Neural progenitor cell (in vitro differentiated cells): Measurements from ENCODE around the gene FLCN. TPM values are rescaled to one million over a fixed set of nuclear protein-coding genes. Genes with fewer than 3 reads are reported as not detected.

Experiments used
- DNase-seq: peaks from one replicate; pipeline ENCODE4 v3.0.0-alpha.2; 2016; ENCODE audit warnings: low spot score
- H2AFZ ChIP-seq: fragments of 200-600 bp; sonication (generic); replicated peaks from 2 replicates; pipeline ENCODE4 v1.6.1; 2016; ENCODE audit warnings: antibody characterized with exemption
- H3F3A ChIP-seq: fragments of 200-600 bp; sonication (generic); 2 replicates; pipeline ENCODE4 v1.6.1; 2016; ENCODE audit warnings: antibody characterized with exemption, low read depth
- H3K27ac ChIP-seq: fragments of 200-600 bp; sonication (generic); 2 replicates; pipeline ENCODE4 v1.5.1; 2016; ENCODE audit warnings: mild to moderate bottlenecking
- H3K27me3 ChIP-seq: fragments of 200-600 bp; sonication (generic); 2 replicates; pipeline ENCODE4 v1.6.1; 2016; ENCODE audit warnings: mild to moderate bottlenecking, moderate library complexity
- H3K36me3 ChIP-seq: fragments of 200-600 bp; sonication (generic); 2 replicates; pipeline ENCODE4 v1.5.1; 2016
- H3K4me1 ChIP-seq: fragments of 200-600 bp; sonication (generic); 2 replicates; pipeline ENCODE4 v1.6.1; 2016; ENCODE audit warnings: mixed run types
- H3K4me2 ChIP-seq: fragments of 200-600 bp; sonication (generic); 2 replicates; pipeline ENCODE4 v1.6.1; 2016
- H3K4me3 ChIP-seq: fragments of 200-600 bp; sonication (generic); 2 replicates; pipeline ENCODE4 v1.5.1; 2016
- H3K79me2 ChIP-seq: fragments of 200-600 bp; sonication (generic); 2 replicates; pipeline ENCODE4 v1.6.1; 2016; ENCODE audit warnings: low read depth
- H3K9ac ChIP-seq: fragments of 200-600 bp; sonication (generic); 2 replicates; pipeline ENCODE4 v1.6.1; 2016
- H3K9me3 ChIP-seq: fragments of 200-600 bp; sonication (generic); 2 replicates; pipeline ENCODE4 v1.5.1; 2016; ENCODE audit warnings: low read depth
- H4K20me1 ChIP-seq: fragments of 200-600 bp; sonication (generic); 2 replicates; pipeline ENCODE4 v1.6.1; 2016; ENCODE audit warnings: low read depth
- H3K27ac Mint-ChIP-seq: 3 replicates; pipeline ENCODE4 v1.8.0; 2021; ENCODE audit warnings: mixed read lengths
- H3K27me3 Mint-ChIP-seq: 2 replicates; pipeline ENCODE4 v1.8.0; 2022; ENCODE audit warnings: low read depth, mild to moderate bottlenecking, inconsistent platforms, moderate library complexity, mixed read lengths; ENCODE audit not compliant: insufficient read depth
- H3K36me3 Mint-ChIP-seq: 3 replicates; pipeline ENCODE4 v1.8.0; 2021; ENCODE audit warnings: mixed read lengths
- H3K4me1 Mint-ChIP-seq: 3 replicates; pipeline ENCODE4 v1.8.0; 2021; ENCODE audit warnings: mixed read lengths
- H3K4me3 Mint-ChIP-seq: 3 replicates; pipeline ENCODE4 v1.8.0; 2021; ENCODE audit warnings: mild to moderate bottlenecking, moderate library complexity, mixed read lengths
- H3K9me3 Mint-ChIP-seq: 3 replicates; pipeline ENCODE4 v1.8.0; 2020; ENCODE audit warnings: mixed read lengths
- CTCF ChIP-seq: fragments of 200-600 bp; sonication (generic); IDR thresholded peaks from 2 replicates; pipeline ENCODE4 v1.5.1; 2017; ENCODE audit warnings: antibody characterized with exemption, mild to moderate bottlenecking
- EZH2 ChIP-seq: fragments of 200-600 bp; sonication (generic); IDR thresholded peaks from 2 replicates; pipeline ENCODE4 v1.6.1; 2017; ENCODE audit warnings: antibody characterized with exemption, mild to moderate bottlenecking, moderate library complexity
- EZH2phosphoT487 ChIP-seq: fragments of 200-600 bp; sonication (generic); IDR thresholded peaks from 2 replicates; pipeline ENCODE4 v1.6.1; 2017; ENCODE audit warnings: antibody characterized with exemption
- total RNA-seq: library from RNA; depleted of rRNA; stranded (reverse); fragments of >200 nt; gene quantifications from 2 replicates; pipeline ENCODE4 v1.2.3, GENCODE V29; 2015; ENCODE audit warnings: low replicate concordance

FLCN gene
- total RNA-seq, 1 donor from 2014 or later, result 16.3 TPM

DNA sequence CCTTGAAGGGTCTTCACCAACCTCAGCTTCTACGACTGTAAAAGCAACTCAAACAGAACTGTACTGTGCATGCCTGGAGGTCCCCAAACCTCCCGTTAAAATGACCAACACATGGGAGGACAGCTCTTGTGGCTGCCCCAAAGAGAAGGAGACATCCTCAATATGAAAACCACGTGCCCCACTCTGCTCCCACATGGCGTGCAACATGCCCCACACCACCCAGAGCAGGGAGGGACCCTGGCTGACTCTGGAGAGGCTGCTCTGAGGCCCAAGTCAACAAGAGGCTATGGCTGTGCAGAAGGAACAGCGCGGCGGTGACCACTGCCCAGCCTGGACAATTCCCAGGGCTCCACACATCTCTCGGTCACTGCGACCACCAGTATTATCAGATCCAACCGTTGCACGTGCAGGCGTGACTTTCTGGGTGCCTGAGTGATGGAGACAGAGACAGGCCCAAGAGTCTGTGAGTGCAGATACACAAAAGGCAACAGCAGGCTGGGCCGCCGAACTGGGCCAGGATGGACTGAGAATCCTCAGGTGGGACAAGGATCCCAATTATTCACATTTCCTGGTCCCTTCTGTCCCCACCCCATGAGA is 32.2 kb downstream of the FLCN start:
- Histone ChIP-seq H3K27me3 (no peaks in the 10 kb centered on the region), H4K20me1 (no peaks in the 10 kb centered on the region), H3K27ac (no peak overlapping the region), H3K9ac (no peak overlapping the region), H3K4me2 (no peak overlapping the region), H3K9me3 (no peaks in the 10 kb centered on the region), H3K36me3 (no peaks in the 10 kb centered on the region), H3K4me1 (peaks cover 7% of the 10 kb centered on the region), H3K79me2 (no peaks in the 10 kb centered on the region), H3F3A (no peaks in the 10 kb centered on the region), H3K4me3 (no peak overlapping the region), H2AFZ (no peak overlapping the region)
- Mint-ChIP-seq H3K4me1 (peaks cover 18% of the 10 kb centered on the region), H3K4me3 (no peak overlapping the region), H3K27ac (no peak overlapping the region), H3K27me3 (no peaks in the 10 kb centered on the region), H3K9me3 (no peaks in the 10 kb centered on the region), H3K36me3 (no peaks in the 10 kb centered on the region)
- no peak for DNase-seq
- TF ChIP-seq CTCF, result no peak
- TF ChIP-seq EZH2phosphoT487, result no peak
- no peak for TF ChIP-seq EZH2

DNA sequence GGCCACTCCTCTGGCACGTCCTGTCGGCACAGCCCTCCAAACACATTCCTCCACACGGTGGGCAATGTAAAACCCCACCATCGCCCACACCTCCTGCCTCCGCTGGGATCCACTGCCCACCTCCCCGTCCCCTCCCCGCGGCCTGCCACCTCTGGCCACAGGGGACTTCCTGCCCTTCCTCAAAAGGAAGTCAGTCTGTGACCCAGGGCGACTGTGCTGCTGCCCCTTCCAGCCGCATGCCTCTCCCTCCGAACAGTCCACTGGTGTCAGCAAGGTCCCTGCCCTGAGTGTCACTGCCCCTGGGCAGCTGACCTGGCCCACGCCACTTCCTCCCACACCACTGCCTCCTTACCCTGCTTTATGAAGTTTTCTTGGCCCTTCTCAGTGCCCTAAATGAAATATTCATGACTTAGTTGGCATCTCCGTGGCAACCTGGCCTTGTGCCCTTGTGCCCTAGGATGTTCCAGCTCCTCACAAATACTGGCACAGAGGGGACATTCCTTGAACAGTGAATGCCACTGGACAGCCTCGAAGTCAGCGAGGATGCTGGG is 32.9 kb downstream of the FLCN start:
- Mint-ChIP-seq H3K9me3 (no peaks in the 10 kb centered on the region), H3K4me1 (peaks cover 18% of the 10 kb centered on the region), H3K27me3 (no peaks in the 10 kb centered on the region), H3K36me3 (no peaks in the 10 kb centered on the region), H3K27ac (peak overlapping the region; percentile 8), H3K4me3 (peak overlapping the region; percentile 3)
- H4K20me1 ChIP-seq, result no peaks in the 10 kb centered on the region
- no peaks in the 10 kb centered on the region for H3F3A ChIP-seq
- no peak overlapping the region for H2AFZ ChIP-seq
- H3K9ac ChIP-seq, result no peak overlapping the region
- H3K27me3 ChIP-seq, result no peaks in the 10 kb centered on the region
- no peak for DNase-seq
- no peaks in the 10 kb centered on the region for H3K36me3 ChIP-seq
- H3K9me3 ChIP-seq, result no peaks in the 10 kb centered on the region
- H3K27ac ChIP-seq, result no peak overlapping the region
- H3K4me1 ChIP-seq, result peaks cover 7% of the 10 kb centered on the region
- no peaks in the 10 kb centered on the region for H3K79me2 ChIP-seq
- H3K4me2 ChIP-seq, result no peak overlapping the region
- H3K4me3 ChIP-seq, result no peak overlapping the region
- TF ChIP-seq EZH2phosphoT487 (no peak), EZH2 (no peak), CTCF (no peak)

GRCh38 chr17:17203173-17203730 is 33.7 kb downstream of the FLCN start:
- peaks cover 7% of the 10 kb centered on the region for H3K4me1 ChIP-seq
- H3K4me3 Mint-ChIP-seq, result no peak overlapping the region
- no peaks in the 10 kb centered on the region for H3K27me3 Mint-ChIP-seq
- no peaks in the 10 kb centered on the region for H3K27me3 ChIP-seq
- no peak overlapping the region for H2AFZ ChIP-seq
- no peaks in the 10 kb centered on the region for H3F3A ChIP-seq
- no peaks in the 10 kb centered on the region for H3K9me3 ChIP-seq
- peaks cover 18% of the 10 kb centered on the region for H3K4me1 Mint-ChIP-seq
- no peaks in the 10 kb centered on the region for H3K9me3 Mint-ChIP-seq
- H3K36me3 ChIP-seq, result no peaks in the 10 kb centered on the region
- H3K79me2 ChIP-seq, result no peaks in the 10 kb centered on the region
- H3K4me3 ChIP-seq, result no peak overlapping the region
- H3K4me2 ChIP-seq, result no peak overlapping the region
- H3K27ac Mint-ChIP-seq, result peak overlapping the region; percentile 57
- H3K36me3 Mint-ChIP-seq, result no peaks in the 10 kb centered on the region
- H3K27ac ChIP-seq, result no peak overlapping the region
- H3K9ac ChIP-seq, result no peak overlapping the region
- DNase-seq, result no peak
- no peak for TF ChIP-seq EZH2phosphoT487
- no peaks in the 10 kb centered on the region for H4K20me1 ChIP-seq

DNA sequence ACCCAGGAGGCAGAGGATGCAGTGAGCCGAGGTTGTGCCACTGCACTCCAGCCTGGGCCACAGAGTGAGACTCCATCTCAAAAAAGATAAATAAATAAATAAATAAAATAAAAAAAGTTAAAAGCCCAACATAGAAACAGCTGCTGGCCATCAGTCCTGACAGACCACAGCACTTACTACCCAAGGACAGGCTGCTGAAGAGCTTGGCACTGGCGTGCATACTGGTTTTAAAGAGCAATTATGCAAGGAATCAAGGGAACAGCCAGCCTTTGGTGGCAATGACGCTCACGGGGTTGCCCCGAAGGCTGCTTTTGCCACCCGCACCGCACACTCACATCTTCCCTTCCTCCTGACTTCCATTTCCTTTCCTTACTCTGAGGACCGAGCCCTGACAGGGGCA is 35.1 kb downstream of the FLCN start:
- H4K20me1 ChIP-seq, result no peaks in the 10 kb centered on the region
- H3K4me1 ChIP-seq, result peaks cover 7% of the 10 kb centered on the region
- H3K79me2 ChIP-seq, result no peaks in the 10 kb centered on the region
- DNase-seq, result no peak
- H3K4me3 Mint-ChIP-seq, result no peak overlapping the region
- no peak overlapping the region for H3K4me2 ChIP-seq
- no peak overlapping the region for H3K4me3 ChIP-seq
- H3K27me3 Mint-ChIP-seq, result no peaks in the 10 kb centered on the region
- H3F3A ChIP-seq, result no peaks in the 10 kb centered on the region
- no peak overlapping the region for H2AFZ ChIP-seq
- no peaks in the 10 kb centered on the region for H3K9me3 Mint-ChIP-seq
- H3K27ac Mint-ChIP-seq, result no peak overlapping the region
- no peak overlapping the region for H3K9ac ChIP-seq
- H3K27me3 ChIP-seq, result no peaks in the 10 kb centered on the region
- H3K36me3 ChIP-seq, result no peaks in the 10 kb centered on the region
- H3K4me1 Mint-ChIP-seq, result peaks cover 18% of the 10 kb centered on the region
- no peak overlapping the region for H3K27ac ChIP-seq
- H3K9me3 ChIP-seq, result no peaks in the 10 kb centered on the region
- no peaks in the 10 kb centered on the region for H3K36me3 Mint-ChIP-seq
- TF ChIP-seq CTCF (no peak), EZH2phosphoT487 (no peak), EZH2 (no peak)
